Measurements from ENCODE around the gene NEIL3.

Gene NEIL3

GRCh38 chr4:177374966-177375365 lies 65.3 kb downstream of the NEIL3 start:
- no peak overlapping the region for H3K4me3 ChIP-seq (ENCODE audit: low read depth, low read length)
- in situ Hi-C loops (cut with HindIII; ENCODE audit: low sequenced_read_pairs) = no loop called here
- DNase-seq (ENCODE audit: low read depth, low spot score) = no peak
- TF ChIP-seq CTCF (IDR thresholded peaks at IDR 0.05; ENCODE audit: low read depth, low read length) = no peak

GRCh38 chr4:177375372-177375771 lies 65.7 kb downstream of the NEIL3 start:
- TF ChIP-seq CTCF (IDR thresholded peaks at IDR 0.05; ENCODE audit: low read depth, low read length) = no peak
- in situ Hi-C loops (cut with HindIII; ENCODE audit: low sequenced_read_pairs) = no loop called here

GRCh38 chr4:177376024-177376423 lies 66.3 kb downstream of the NEIL3 start:
- no peak overlapping the region for H3K4me3 ChIP-seq (ENCODE audit: low read depth, low read length)
- peak; percentile 28 for DNase-seq (ENCODE audit: low read depth, low spot score)
- in situ Hi-C loops (cut with HindIII; ENCODE audit: low sequenced_read_pairs) = no loop called here
- no peak for TF ChIP-seq CTCF (IDR thresholded peaks at IDR 0.05; ENCODE audit: low read depth, low read length)

More at GRCh38 chr4:177375372-177375771, 65.7 kb downstream of the NEIL3 start:
- H3K4me3 ChIP-seq (ENCODE audit: low read depth, low read length) = no peak overlapping the region
- no peak for DNase-seq (ENCODE audit: low read depth, low spot score)

GRCh38 chr4:177380730-177381287 lies 71.1 kb downstream of the NEIL3 start:
- DNase-seq (ENCODE audit: low read depth, low spot score) = no peak
- H3K4me3 ChIP-seq (ENCODE audit: low read depth, low read length) = no peak overlapping the region
- no peak for TF ChIP-seq CTCF (IDR thresholded peaks at IDR 0.05; ENCODE audit: low read depth, low read length)
- in situ Hi-C loops (cut with HindIII; ENCODE audit: low sequenced_read_pairs) = no loop called here

- no peak for TF ChIP-seq CTCF (IDR thresholded peaks at IDR 0.05; ENCODE audit: low read depth, low read length)
- in situ Hi-C loops (cut with HindIII; ENCODE audit: low sequenced_read_pairs) = no loop called here
- no peak for DNase-seq (ENCODE audit: low read depth, low spot score)
- no peak overlapping the region for H3K4me3 ChIP-seq (ENCODE audit: low read depth, low read length)
Observed at GRCh38 chr4:177381762-177382310, 72.2 kb downstream of the NEIL3 start.

- DNase-seq (ENCODE audit: low read depth, low spot score) = no peak
- no peak overlapping the region for H3K4me3 ChIP-seq (ENCODE audit: low read depth, low read length)
Observed at GRCh38 chr4:177384856-177385397, 75.3 kb downstream of the NEIL3 start.

More at GRCh38 chr4:177384856-177385397, 75.3 kb downstream of the NEIL3 start:
- in situ Hi-C loops (cut with HindIII; ENCODE audit: low sequenced_read_pairs) = no loop called here
- TF ChIP-seq CTCF (IDR thresholded peaks at IDR 0.05; ENCODE audit: low read depth, low read length) = no peak

Measured in astrocyte of the spinal cord (primary cell).